ENCODE results near the gene AZIN2.

AZIN2 gene

GRCh38 chr1:33161061-33161681 is 80.2 kb downstream of the AZIN2 start:
- H3K9ac ChIP-seq (ENCODE audit: low read length) = no peak overlapping the region
- H3K4me3 ChIP-seq (ENCODE audit: low read depth in 1 of 2, low read length in 2 of 2) = no peak overlapping the region
- H3K4me1 ChIP-seq (ENCODE audit: insufficient read depth, low read length) = peaks cover 8% of the 10 kb centered on the region
- no peaks in the 10 kb centered on the region for H3K36me3 ChIP-seq (ENCODE audit: insufficient read depth, low read length)
- no peaks in the 10 kb centered on the region for H3K27me3 ChIP-seq (ENCODE audit: control insufficient read depth in 1 of 2, insufficient read depth in 2 of 2, low read length in 2 of 2)
- H3K9me3 ChIP-seq (ENCODE audit: low read length) = no peaks in the 10 kb centered on the region
- no peak overlapping the region for H3K27ac ChIP-seq (ENCODE audit: low read depth, low read length)

DNA sequence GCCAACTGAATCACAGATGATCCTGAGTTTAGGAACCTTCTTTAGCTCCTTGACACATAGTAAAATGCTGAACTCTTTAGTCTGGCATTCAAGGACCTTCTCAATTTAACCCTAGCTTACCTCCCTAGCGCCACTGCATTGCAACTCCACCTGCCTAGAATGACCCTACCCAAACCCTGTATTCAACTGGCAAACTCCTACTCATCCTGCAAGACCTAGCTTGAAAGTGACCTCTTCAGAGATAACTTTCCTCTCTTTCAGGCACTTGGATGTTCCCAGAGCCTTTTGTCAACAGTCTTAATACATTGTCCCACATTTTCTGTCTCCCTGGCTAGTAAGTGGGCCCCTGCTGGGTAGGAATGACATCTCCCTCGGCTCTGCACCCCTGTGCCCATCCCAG is 81.2 kb downstream of the AZIN2 start:
- H3K4me3 ChIP-seq (ENCODE audit: low read depth in 1 of 2, low read length in 2 of 2) = no peak overlapping the region
- H3K27me3 ChIP-seq (ENCODE audit: control insufficient read depth in 1 of 2, insufficient read depth in 2 of 2, low read length in 2 of 2) = no peaks in the 10 kb centered on the region
- no peak overlapping the region for H3K9ac ChIP-seq (ENCODE audit: low read length)
- no peaks in the 10 kb centered on the region for H3K9me3 ChIP-seq (ENCODE audit: low read length)
- H3K36me3 ChIP-seq (ENCODE audit: insufficient read depth, low read length) = no peaks in the 10 kb centered on the region
- H3K4me1 ChIP-seq (ENCODE audit: insufficient read depth, low read length) = peaks cover 8% of the 10 kb centered on the region
- no peak overlapping the region for H3K27ac ChIP-seq (ENCODE audit: low read depth, low read length)

GRCh38 chr1:33163621-33164519 is 82.9 kb downstream of the AZIN2 start:
- H3K9me3 ChIP-seq (ENCODE audit: low read length) = no peaks in the 10 kb centered on the region
- peaks cover 8% of the 10 kb centered on the region for H3K4me1 ChIP-seq (ENCODE audit: insufficient read depth, low read length)
- H3K27ac ChIP-seq (ENCODE audit: low read depth, low read length) = no peak overlapping the region
- no peaks in the 10 kb centered on the region for H3K36me3 ChIP-seq (ENCODE audit: insufficient read depth, low read length)
- H3K4me3 ChIP-seq (ENCODE audit: low read depth in 1 of 2, low read length in 2 of 2) = no peak overlapping the region
- H3K27me3 ChIP-seq (ENCODE audit: control insufficient read depth in 1 of 2, insufficient read depth in 2 of 2, low read length in 2 of 2) = no peaks in the 10 kb centered on the region
- H3K9ac ChIP-seq (ENCODE audit: low read length) = no peak overlapping the region

GRCh38 chr1:33165209-33165608 is 84.3 kb downstream of the AZIN2 start:
- Histone ChIP-seq H3K27ac (ENCODE audit: low read depth, low read length) (no peak overlapping the region), H3K4me3 (ENCODE audit: low read depth in 1 of 2, low read length in 2 of 2) (no peak overlapping the region), H3K36me3 (ENCODE audit: insufficient read depth, low read length) (no peaks in the 10 kb centered on the region)

DNA sequence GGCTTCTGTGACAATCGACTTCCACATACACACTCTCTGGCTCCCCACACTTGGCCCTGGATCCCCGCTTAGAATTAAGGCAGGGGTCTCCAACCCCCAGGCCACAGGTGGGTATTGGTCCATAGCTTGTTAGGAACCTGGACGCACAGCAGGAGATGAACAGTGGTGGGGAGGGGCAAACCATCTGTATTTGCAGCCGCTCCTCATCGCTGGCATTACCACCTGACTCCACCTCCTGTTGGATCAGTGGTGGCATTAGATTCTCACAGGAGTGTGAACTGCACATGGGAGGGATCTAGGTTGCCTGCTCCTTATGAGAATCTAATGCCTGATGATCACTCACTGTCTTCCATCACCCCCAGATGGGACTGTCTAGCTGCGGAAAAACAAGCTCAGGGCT is 84.9 kb downstream of the AZIN2 start:
- Histone ChIP-seq H3K4me1 (ENCODE audit: insufficient read depth, low read length) (peaks cover 8% of the 10 kb centered on the region), H3K9me3 (ENCODE audit: low read length) (no peaks in the 10 kb centered on the region), H3K27ac (ENCODE audit: low read depth, low read length) (no peak overlapping the region), H3K9ac (ENCODE audit: low read length) (no peak overlapping the region), H3K4me3 (ENCODE audit: low read depth in 1 of 2, low read length in 2 of 2) (no peak overlapping the region), H3K27me3 (ENCODE audit: control insufficient read depth in 1 of 2, insufficient read depth in 2 of 2, low read length in 2 of 2) (no peaks in the 10 kb centered on the region), H3K36me3 (ENCODE audit: insufficient read depth, low read length) (no peaks in the 10 kb centered on the region)

More at GRCh38 chr1:33165209-33165608, 84.3 kb downstream of the AZIN2 start:
- H3K27me3 ChIP-seq (ENCODE audit: control insufficient read depth in 1 of 2, insufficient read depth in 2 of 2, low read length in 2 of 2) = no peaks in the 10 kb centered on the region
- peaks cover 8% of the 10 kb centered on the region for H3K4me1 ChIP-seq (ENCODE audit: insufficient read depth, low read length)
- H3K9ac ChIP-seq (ENCODE audit: low read length) = no peak overlapping the region
- no peaks in the 10 kb centered on the region for H3K9me3 ChIP-seq (ENCODE audit: low read length)

DNA sequence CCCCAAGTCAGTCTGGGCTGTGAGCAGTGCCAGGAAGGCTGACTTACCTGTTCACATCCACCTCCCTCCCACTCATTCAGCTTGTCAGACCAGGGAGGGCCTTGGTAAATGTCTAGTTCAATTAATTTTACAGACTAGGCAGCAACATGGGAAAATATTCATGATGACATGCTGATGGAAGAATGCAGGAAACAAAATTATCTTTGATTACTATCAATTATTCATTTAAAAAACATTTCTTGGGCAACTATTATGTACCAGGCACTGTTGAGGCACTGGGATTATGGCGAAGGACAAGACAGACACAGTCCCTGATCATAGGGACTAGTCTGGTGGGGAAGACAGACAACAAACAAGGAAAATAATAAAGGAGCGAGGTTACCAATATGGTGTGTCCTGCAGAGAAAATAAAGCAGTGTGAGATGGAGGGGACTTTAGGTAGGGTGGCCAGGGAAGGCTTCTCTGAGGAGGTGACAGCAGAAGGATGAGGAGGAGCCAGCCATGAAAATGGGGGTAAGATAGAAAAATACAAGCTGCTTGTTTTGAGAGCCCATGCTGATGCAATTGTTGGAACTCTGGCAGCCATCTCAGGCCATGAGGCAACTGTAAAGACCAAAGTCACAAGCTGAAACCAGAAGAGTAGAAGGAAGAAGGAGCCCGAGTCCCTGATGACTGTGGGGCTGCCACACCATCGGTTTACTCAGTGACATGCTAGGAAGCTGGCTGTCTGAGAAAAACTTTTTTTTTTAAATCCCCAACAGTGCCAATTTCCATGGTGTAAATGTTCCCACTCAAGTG is 86.9 kb downstream of the AZIN2 start:
- Histone ChIP-seq H3K9ac (ENCODE audit: low read length) (no peak overlapping the region), H3K27ac (ENCODE audit: low read depth, low read length) (no peak overlapping the region), H3K36me3 (ENCODE audit: insufficient read depth, low read length) (no peaks in the 10 kb centered on the region), H3K27me3 (ENCODE audit: control insufficient read depth in 1 of 2, insufficient read depth in 2 of 2, low read length in 2 of 2) (no peaks in the 10 kb centered on the region), H3K9me3 (ENCODE audit: low read length) (no peaks in the 10 kb centered on the region), H3K4me1 (ENCODE audit: insufficient read depth, low read length) (no peaks in the 10 kb centered on the region), H3K4me3 (ENCODE audit: low read depth in 1 of 2, low read length in 2 of 2) (no peak overlapping the region)

- Histone ChIP-seq H3K27ac (ENCODE audit: low read depth, low read length) (no peak overlapping the region), H3K9ac (ENCODE audit: low read length) (no peak overlapping the region), H3K9me3 (ENCODE audit: low read length) (no peaks in the 10 kb centered on the region), H3K4me1 (ENCODE audit: insufficient read depth, low read length) (no peaks in the 10 kb centered on the region), H3K27me3 (ENCODE audit: control insufficient read depth in 1 of 2, insufficient read depth in 2 of 2, low read length in 2 of 2) (no peaks in the 10 kb centered on the region), H3K4me3 (ENCODE audit: low read depth in 1 of 2, low read length in 2 of 2) (no peak overlapping the region), H3K36me3 (ENCODE audit: insufficient read depth, low read length) (no peaks in the 10 kb centered on the region)
Observed at GRCh38 chr1:33168556-33169289, 87.8 kb downstream of the AZIN2 start.

- Histone ChIP-seq H3K36me3 (ENCODE audit: insufficient read depth, low read length) (no peaks in the 10 kb centered on the region), H3K4me3 (ENCODE audit: low read depth in 1 of 2, low read length in 2 of 2) (no peak overlapping the region), H3K9ac (ENCODE audit: low read length) (no peak overlapping the region)
Observed at GRCh38 chr1:33169290-33170055, 88.5 kb downstream of the AZIN2 start.

More at GRCh38 chr1:33169290-33170055, 88.5 kb downstream of the AZIN2 start:
- Histone ChIP-seq H3K9me3 (ENCODE audit: low read length) (no peaks in the 10 kb centered on the region), H3K27ac (ENCODE audit: low read depth, low read length) (no peak overlapping the region), H3K4me1 (ENCODE audit: insufficient read depth, low read length) (no peaks in the 10 kb centered on the region), H3K27me3 (ENCODE audit: control insufficient read depth in 1 of 2, insufficient read depth in 2 of 2, low read length in 2 of 2) (no peaks in the 10 kb centered on the region)

Data from muscle layer of colon (tissue), 2 donors.